PC-3 (cell line): Measurements from ENCODE around the gene ASCC3. TPM values are rescaled to one million over a fixed set of nuclear protein-coding genes. Genes with fewer than 3 reads are reported as not detected.

Source experiments
- ATAC-seq: fragments of 200-7000 bp; cut with Tn5 transposase; 2 replicates; pipeline ENCODE4 v1.9.1; 2020; ENCODE audit warnings: mild to moderate bottlenecking, moderate library complexity
- BruUV-seq: library from RNA; stranded (reverse); fragments of 400-500 nt; replicated peaks from 2 replicates; lab custom pipeline; 2021; lab: Mats Ljungman, UMichigan
- CTCF ChIA-PET: fragments of 300-600 bp; sonication (Branson Sonifier 250); formaldehyde crosslinking; loops from one replicate; lab custom pipeline; 2022; ENCODE audit warnings: antibody characterized with exemption; lab: Charles Lee
- POLR2A ChIA-PET: fragments of 300-600 bp; sonication (Branson Sonifier 250); formaldehyde crosslinking; loops from one replicate; lab custom pipeline; 2022; ENCODE audit warnings: antibody characterized with exemption; ENCODE audit not compliant: unreplicated experiment; lab: Charles Lee
- DNase-seq: peaks from one replicate; pipeline ENCODE4 v3.0.0-alpha.2; 2015
- H2AFZ ChIP-seq: fragments of 300-600 bp; sonication (generic); 2 replicates; pipeline ENCODE4 v1.6.0; 2016; ENCODE audit warnings: antibody characterized with exemption, low read length
- H3F3A ChIP-seq: fragments of 300-600 bp; sonication (generic); one replicate; pipeline ENCODE4 v1.6.0; 2017; ENCODE audit warnings: antibody characterized with exemption, low read length, control low read depth, mild to moderate bottlenecking; ENCODE audit not compliant: unreplicated experiment
- H3K27ac ChIP-seq: fragments of 300-600 bp; sonication (generic); 2 replicates; pipeline ENCODE4 v1.5.1; 2016; ENCODE audit warnings: mild to moderate bottlenecking, low read length
- H3K27me3 ChIP-seq: fragments of 300-600 bp; sonication (generic); 2 replicates; pipeline ENCODE4 v1.6.1; 2016; ENCODE audit warnings: low read length, mixed read lengths
- H3K36me3 ChIP-seq: fragments of 300-600 bp; sonication (generic); 2 replicates; pipeline ENCODE4 v1.6.1; 2016; ENCODE audit warnings: low read depth, mixed run types, low read length, mixed read lengths
- H3K4me1 ChIP-seq: fragments of 300-600 bp; sonication (generic); 2 replicates; pipeline ENCODE4 v1.5.1; 2016; ENCODE audit warnings: low read length; ENCODE audit not compliant: insufficient read depth
- H3K4me2 ChIP-seq: fragments of 300-600 bp; sonication (generic); 2 replicates; pipeline ENCODE4 v1.6.0; 2016; ENCODE audit warnings: low read length
- H3K4me3 ChIP-seq: fragments of 300-600 bp; sonication (generic); 2 replicates; pipeline ENCODE4 v1.5.1; 2016; ENCODE audit warnings: mild to moderate bottlenecking, low read length, mixed read lengths
- H3K79me2 ChIP-seq: fragments of 300-600 bp; sonication (generic); 2 replicates; pipeline ENCODE4 v1.6.1; 2017; ENCODE audit warnings: low read length, mixed read lengths
- H3K9ac ChIP-seq: fragments of 300-600 bp; sonication (generic); 2 replicates; pipeline ENCODE4 v1.6.0; 2016; ENCODE audit warnings: mild to moderate bottlenecking, low read length
- H3K9me2 ChIP-seq: fragments of 300-600 bp; sonication (generic); replicated peaks from 2 replicates; pipeline ENCODE4 v1.6.1; 2016; ENCODE audit warnings: mixed run types, low read length, mixed read lengths
- H3K9me3 ChIP-seq: fragments of 300-600 bp; sonication (generic); 2 replicates; pipeline ENCODE4 v1.6.1; 2016; ENCODE audit warnings: low read length, mixed read lengths
- H4K20me1 ChIP-seq: fragments of 300-600 bp; sonication (generic); 2 replicates; pipeline ENCODE4 v1.6.1; 2016; ENCODE audit warnings: low read length, mixed read lengths
- EZH2 ChIP-seq: fragments of 300-600 bp; sonication (generic); IDR thresholded peaks from one replicate; pipeline ENCODE4 v1.6.1; 2017; ENCODE audit warnings: antibody characterized with exemption, mild to moderate bottlenecking, low read length; ENCODE audit not compliant: unreplicated experiment
- EZH2phosphoT487 ChIP-seq: fragments of 300-600 bp; sonication (generic); IDR thresholded peaks from 2 replicates; pipeline ENCODE4 v1.6.1; 2018; ENCODE audit warnings: mild to moderate bottlenecking, antibody characterized with exemption, low read length, borderline replicate concordance
- intact Hi-C: fragments of 100-400 bp; cut with micrococcal nuclease; formaldehyde crosslinking; loops from 2 replicates; pipeline ENCODE4 v1.9.0; 2023
- total RNA-seq: library from RNA; depleted of rRNA; stranded (reverse); fragments of >200 nt; gene quantifications from 2 replicates; pipeline ENCODE4 v1.2.3, GENCODE V29; 2014
- TF ChIP-seq, protein P1 (sequence below): fragments of 300-600 bp; sonication (generic); conservative IDR thresholded peaks from 2 replicates; pipeline ENCODE4 v1.5.1; 2017; ENCODE audit warnings: antibody characterized with exemption, low read depth, mild to moderate bottlenecking, low read length

The ASCC3 gene
- total RNA-seq, 1 experiment from 2014 or later: 27.7 TPM

GRCh38 chr6:100475554-100476320 is 405.4 kb downstream of the ASCC3 start:
- H3K4me1 ChIP-seq: peaks cover 25% of the 10 kb centered on the region
- no peak overlapping the region for H3K4me2 ChIP-seq
- ChIA-PET CTCF (no interaction called here), POLR2A (no interaction called here)
- H3K27me3 ChIP-seq: no peaks in the 10 kb centered on the region
- H3K4me3 ChIP-seq: no peak overlapping the region
- H3K9me2 ChIP-seq: no peaks in the 10 kb centered on the region
- peak; percentile 71 for ATAC-seq
- H3K9me3 ChIP-seq: no peaks in the 10 kb centered on the region
- H3K9ac ChIP-seq: no peak overlapping the region
- H2AFZ ChIP-seq: no peak overlapping the region
- peak; percentile 60 for DNase-seq
- no peak overlapping the region for H3K27ac ChIP-seq
- H4K20me1 ChIP-seq: no peaks in the 10 kb centered on the region
- TF ChIP-seq EZH2: no peak
- no peak for TF ChIP-seq EZH2phosphoT487
- TF ChIP-seq, protein P1, sequence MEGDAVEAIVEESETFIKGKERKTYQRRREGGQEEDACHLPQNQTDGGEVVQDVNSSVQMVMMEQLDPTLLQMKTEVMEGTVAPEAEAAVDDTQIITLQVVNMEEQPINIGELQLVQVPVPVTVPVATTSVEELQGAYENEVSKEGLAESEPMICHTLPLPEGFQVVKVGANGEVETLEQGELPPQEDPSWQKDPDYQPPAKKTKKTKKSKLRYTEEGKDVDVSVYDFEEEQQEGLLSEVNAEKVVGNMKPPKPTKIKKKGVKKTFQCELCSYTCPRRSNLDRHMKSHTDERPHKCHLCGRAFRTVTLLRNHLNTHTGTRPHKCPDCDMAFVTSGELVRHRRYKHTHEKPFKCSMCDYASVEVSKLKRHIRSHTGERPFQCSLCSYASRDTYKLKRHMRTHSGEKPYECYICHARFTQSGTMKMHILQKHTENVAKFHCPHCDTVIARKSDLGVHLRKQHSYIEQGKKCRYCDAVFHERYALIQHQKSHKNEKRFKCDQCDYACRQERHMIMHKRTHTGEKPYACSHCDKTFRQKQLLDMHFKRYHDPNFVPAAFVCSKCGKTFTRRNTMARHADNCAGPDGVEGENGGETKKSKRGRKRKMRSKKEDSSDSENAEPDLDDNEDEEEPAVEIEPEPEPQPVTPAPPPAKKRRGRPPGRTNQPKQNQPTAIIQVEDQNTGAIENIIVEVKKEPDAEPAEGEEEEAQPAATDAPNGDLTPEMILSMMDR: no peak
- H3K79me2 ChIP-seq: no peaks in the 10 kb centered on the region
- BruUV-seq: no TSS peak
- H3F3A ChIP-seq: no peaks in the 10 kb centered on the region
- H3K36me3 ChIP-seq: no peaks in the 10 kb centered on the region
- intact Hi-C loops: loop anchor here (10.0 kb wide), 1 partner anchor 241 kb away; no protein-coding TSS in a partner anchor

GRCh38 chr6:100473182-100473581 is 407.9 kb downstream of the ASCC3 start:
- no peaks in the 10 kb centered on the region for H4K20me1 ChIP-seq
- BruUV-seq: no TSS peak
- H3K4me2 ChIP-seq: 0 out of 2 replicates have a peak overlapping the region, but pooled peaks have one; percentile 8
- peaks cover 25% of the 10 kb centered on the region for H3K4me1 ChIP-seq
- H3K27ac ChIP-seq: no peak overlapping the region
- intact Hi-C loops: loop anchor here (10.0 kb wide), 1 partner anchor 238 kb away; no protein-coding TSS in a partner anchor
- no peaks in the 10 kb centered on the region for H3K9me2 ChIP-seq
- no peaks in the 10 kb centered on the region for H3K79me2 ChIP-seq
- H3K9me3 ChIP-seq: no peaks in the 10 kb centered on the region
- TF ChIP-seq, protein P1: no peak
- TF ChIP-seq EZH2phosphoT487: no peak
- no peak for TF ChIP-seq EZH2
- no peaks in the 10 kb centered on the region for H3F3A ChIP-seq
- ChIA-PET CTCF (no interaction called here), POLR2A (no interaction called here)
- DNase-seq: no peak
- H2AFZ ChIP-seq: no peak overlapping the region
- no peak overlapping the region for H3K4me3 ChIP-seq
- no peak overlapping the region for H3K9ac ChIP-seq
- no peak for ATAC-seq
- no peaks in the 10 kb centered on the region for H3K27me3 ChIP-seq
- H3K36me3 ChIP-seq: no peaks in the 10 kb centered on the region

GRCh38 chr6:100472674-100473073 is 408.5 kb downstream of the ASCC3 start:
- Histone ChIP-seq H2AFZ (no peak overlapping the region), H3K4me3 (no peak overlapping the region), H3K4me2 (0 out of 2 replicates have a peak overlapping the region, but pooled peaks have one; percentile 35), H3K4me1 (peaks cover 25% of the 10 kb centered on the region), H3K9ac (no peak overlapping the region), H3K79me2 (no peaks in the 10 kb centered on the region), H3K36me3 (no peaks in the 10 kb centered on the region), H3K27me3 (no peaks in the 10 kb centered on the region), H3K9me3 (no peaks in the 10 kb centered on the region), H3K27ac (no peak overlapping the region), H4K20me1 (no peaks in the 10 kb centered on the region), H3F3A (no peaks in the 10 kb centered on the region), H3K9me2 (no peaks in the 10 kb centered on the region)
- intact Hi-C loops: loop anchor here (1.0 to 10.0 kb wide), 2 partner anchors 238 to 296 kb away; no protein-coding TSS in a partner anchor
- DNase-seq (peak; percentile 80), ATAC-seq (peak; percentile 72)
- TF ChIP-seq EZH2 (no peak), EZH2phosphoT487 (no peak)
- ChIA-PET CTCF (no interaction called here), POLR2A (no interaction called here)
- BruUV-seq: no TSS peak
